Suprapubic skin (tissue), 3 donors: Measurements from ENCODE around the gene SUPT4H1.

Experiments used
- POLR2A ChIP-seq, 2 donors: fragments of 450-650 bp; IDR thresholded peaks; one replicate each; pipeline ENCODE4 v1.6.1; 2017; ENCODE audit warnings: antibody characterized with exemption in 2 of 2, mild to moderate bottlenecking in 2 of 2, moderate library complexity in 2 of 2
- TF ChIP-seq, protein P1 (sequence below), 2 donors: fragments of 200-600 bp in 1 of 2; fragments of 450-650 bp in 1 of 2; sonication (generic) in 1 of 2; IDR thresholded peaks; one replicate each; pipeline ENCODE4 v1.5.1; 2016 to 2019; ENCODE audit warnings: antibody characterized with exemption in 2 of 2, mild to moderate bottlenecking in 1 of 2, moderate library complexity in 1 of 2

DNA sequence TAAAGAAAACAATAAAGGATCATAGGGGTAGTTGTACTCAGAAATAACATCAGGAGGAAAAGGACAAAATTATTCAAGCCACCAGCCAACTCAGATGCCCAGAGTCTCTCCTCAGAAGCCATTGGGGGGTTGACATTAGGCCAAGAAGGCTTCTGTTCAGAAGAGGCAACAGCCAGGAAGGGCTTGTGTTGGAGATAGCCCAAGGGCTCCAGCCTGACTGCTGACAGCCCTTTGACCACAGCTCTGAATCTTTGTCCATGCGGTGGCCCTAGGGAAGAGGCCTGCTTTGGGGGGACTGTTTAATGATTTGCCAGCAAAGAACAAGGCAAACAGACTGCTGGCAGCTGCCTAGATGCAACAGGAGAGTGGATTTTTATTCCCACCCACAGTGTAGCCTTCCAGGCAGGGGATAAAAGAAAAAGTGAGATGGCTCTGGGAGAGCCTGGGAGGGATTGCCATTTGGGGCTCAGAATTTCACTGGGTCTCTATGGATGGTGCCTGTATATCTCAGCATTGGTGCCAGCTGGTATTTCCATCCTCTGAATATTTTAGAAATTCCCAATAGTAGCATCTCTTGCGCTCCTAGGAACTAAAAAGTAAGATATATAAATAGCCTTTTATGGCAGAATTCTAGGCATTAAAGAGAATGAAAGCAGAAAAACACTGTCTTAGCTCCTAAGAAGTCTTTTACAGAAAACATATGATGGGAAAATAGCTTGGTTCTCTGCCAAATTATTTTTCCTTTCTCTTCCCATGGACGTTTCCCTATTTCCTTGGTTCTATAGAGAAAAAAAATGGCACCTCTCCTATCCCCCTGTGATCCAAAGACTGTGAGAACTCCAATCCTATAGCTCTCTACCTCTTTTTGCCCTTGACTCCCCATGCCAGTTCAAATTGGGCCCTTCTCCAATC lies 29.4 kb upstream of the SUPT4H1 start:
- TF ChIP-seq POLR2A (IDR thresholded peaks at IDR 0.05), result no peak
- TF ChIP-seq, protein P1, sequence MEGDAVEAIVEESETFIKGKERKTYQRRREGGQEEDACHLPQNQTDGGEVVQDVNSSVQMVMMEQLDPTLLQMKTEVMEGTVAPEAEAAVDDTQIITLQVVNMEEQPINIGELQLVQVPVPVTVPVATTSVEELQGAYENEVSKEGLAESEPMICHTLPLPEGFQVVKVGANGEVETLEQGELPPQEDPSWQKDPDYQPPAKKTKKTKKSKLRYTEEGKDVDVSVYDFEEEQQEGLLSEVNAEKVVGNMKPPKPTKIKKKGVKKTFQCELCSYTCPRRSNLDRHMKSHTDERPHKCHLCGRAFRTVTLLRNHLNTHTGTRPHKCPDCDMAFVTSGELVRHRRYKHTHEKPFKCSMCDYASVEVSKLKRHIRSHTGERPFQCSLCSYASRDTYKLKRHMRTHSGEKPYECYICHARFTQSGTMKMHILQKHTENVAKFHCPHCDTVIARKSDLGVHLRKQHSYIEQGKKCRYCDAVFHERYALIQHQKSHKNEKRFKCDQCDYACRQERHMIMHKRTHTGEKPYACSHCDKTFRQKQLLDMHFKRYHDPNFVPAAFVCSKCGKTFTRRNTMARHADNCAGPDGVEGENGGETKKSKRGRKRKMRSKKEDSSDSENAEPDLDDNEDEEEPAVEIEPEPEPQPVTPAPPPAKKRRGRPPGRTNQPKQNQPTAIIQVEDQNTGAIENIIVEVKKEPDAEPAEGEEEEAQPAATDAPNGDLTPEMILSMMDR (IDR thresholded peaks at IDR 0.05), result no peak
